NCI-H2029 (cell line): ENCODE measurements around the gene MAP2K4.

Experiments used
- DNase-seq: peaks from one replicate; lab custom pipeline; 2025; lab: John Stamatoyannopoulos, UW

The MAP2K4 gene

DNA sequence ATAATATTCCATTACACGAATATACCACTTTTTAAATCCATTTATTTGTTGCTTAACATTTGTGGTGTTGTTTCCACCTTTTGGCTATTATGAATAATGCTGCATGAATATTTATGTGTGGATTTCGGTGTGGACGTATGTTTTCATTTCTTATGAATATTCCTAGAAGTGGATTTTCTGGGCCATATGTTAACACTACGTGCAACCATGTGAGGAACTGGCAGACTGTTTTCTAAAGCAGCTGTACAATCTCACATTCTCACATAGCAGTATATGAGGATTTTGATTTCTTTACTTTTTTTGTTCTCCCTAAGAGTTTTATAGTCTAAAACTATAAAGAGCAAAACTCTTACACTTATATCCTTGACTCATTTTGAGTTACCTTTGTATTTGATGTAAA, 143.4 kb downstream of the MAP2K4 start:
- no peak for DNase-seq

GRCh38 chr17:12178644-12179330, 158.1 kb downstream of the MAP2K4 start:
- DNase-seq = no peak

GRCh38 chr17:12180644-12181261, 160.1 kb downstream of the MAP2K4 start:
- DNase-seq = peak; percentile 1

- no peak for DNase-seq
These were observed 167.0 kb downstream of the MAP2K4 start for GRCh38 chr17:12187658-12188057.

DNA sequence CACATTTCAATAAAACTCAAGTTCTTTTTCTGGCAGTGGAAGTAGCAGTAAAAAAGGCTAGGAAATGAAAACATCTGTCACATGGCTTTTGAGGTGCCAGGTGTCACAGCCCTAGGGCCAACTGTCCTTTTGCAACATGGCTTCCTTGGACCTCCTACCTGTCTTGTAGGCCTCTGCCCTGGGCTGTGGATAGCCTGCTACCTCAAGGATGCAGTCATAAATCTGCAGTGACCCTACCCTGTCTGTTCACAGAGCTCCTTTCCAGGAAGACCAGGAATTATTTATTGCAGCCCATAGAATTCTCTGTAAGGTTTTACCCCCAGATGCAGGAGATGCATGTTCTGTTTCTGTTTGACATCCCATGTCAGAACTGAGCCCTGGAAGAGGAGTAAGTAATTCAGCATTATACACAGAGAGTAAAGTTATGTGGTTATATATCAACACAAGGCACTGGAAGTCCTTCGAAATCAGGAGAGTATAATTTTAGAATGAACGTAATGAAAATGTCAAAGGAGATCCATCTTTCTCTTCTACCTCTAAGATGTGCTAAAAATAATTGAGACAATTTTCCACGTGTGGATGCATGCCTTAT, 172.6 kb downstream of the MAP2K4 start:
- no peak for DNase-seq
